ENCODE measurements around the gene FSD1. TPM values are rescaled to one million over a fixed set of nuclear protein-coding genes. Genes with fewer than 3 reads are reported as not detected.

Gene FSD1
- 32.5 and 34.1 TPM in 2 replicates for total RNA-seq

GRCh38 chr19:4304538-4305256, at the start of gene FSD1:
TSS of gene FSD1 (plus strand) at chr19:4304598. CDS start at chr19:4304747, 149 bp downstream.

GRCh38 chr19:4278419-4279266, 25.8 kb upstream of the FSD1 start, which contains the start of gene SHD:
TSS of gene SHD (plus strand) at chr19:4279266. CDS start at chr19:4280064, 798 bp downstream.

GRCh38 chr19:4302243-4302640, 2.2 kb upstream of the FSD1 start, which contains the start of gene TMIGD2:
TSS of gene TMIGD2 (minus strand) at chr19:4302389. CDS start at chr19:4302385, 4 bp downstream.

GRCh38 chr19:4338441-4339355, 34.3 kb downstream of the FSD1 start, which contains the start of gene STAP2:
TSS of gene STAP2 (minus strand) at chr19:4338827. CDS start at chr19:4338753, 74 bp downstream.

GRCh38 chr19:4343370-4344307, 39.2 kb downstream of the FSD1 start, which contains the start of gene MPND:
TSS of gene MPND (plus strand) at chr19:4343562. CDS start at chr19:4343594, 32 bp downstream.

Other genes starting within 250 kb of the FSD1 start
- 11.4 and 12.8 TPM in 2 replicates for gene ZBTB7A, start 237.7 kb upstream of the FSD1 start, total RNA-seq
- 105 and 171 TPM in 2 replicates for gene MAP2K2, start 180.5 kb upstream of the FSD1 start, total RNA-seq
- gene CREB3L3, start 151.0 kb upstream of the FSD1 start, total RNA-seq, result not detected in 2 replicates
- 12.7 and 13.7 TPM in 2 replicates for gene SIRT6, start 122.0 kb upstream of the FSD1 start, total RNA-seq
- gene ANKRD24, start 121.9 kb upstream of the FSD1 start, total RNA-seq, result 0.30 and 0.32 TPM in 2 replicates
- gene EBI3, start 75.1 kb upstream of the FSD1 start, total RNA-seq, result 0.32 and 0.46 TPM in 2 replicates
- gene YJU2, start 57.5 kb upstream of the FSD1 start, total RNA-seq, result 21.4 and 26.0 TPM in 2 replicates
- not detected in 2 replicates for gene SHD, start 25.3 kb upstream of the FSD1 start, total RNA-seq
- not detected in 2 replicates for gene TMIGD2, start 2.2 kb upstream of the FSD1 start, total RNA-seq
- gene STAP2, start 34.2 kb downstream of the FSD1 start, total RNA-seq, result 10.1 and 12.8 TPM in 2 replicates
- 5.6 and 8.8 TPM in 2 replicates for gene MPND, start 39.0 kb downstream of the FSD1 start, total RNA-seq
- 24.7 and 27.2 TPM in 2 replicates for gene SH3GL1, start 95.9 kb downstream of the FSD1 start, total RNA-seq
- gene CHAF1A, start 98.0 kb downstream of the FSD1 start, total RNA-seq, result 11.7 and 20.4 TPM in 2 replicates
- gene UBXN6, start 153.2 kb downstream of the FSD1 start, total RNA-seq, result 63.8 and 67.9 TPM in 2 replicates
- 53.9 and 75.8 TPM in 2 replicates for gene HDGFL2, start 167.7 kb downstream of the FSD1 start, total RNA-seq
- gene PLIN4, start 213.9 kb downstream of the FSD1 start, total RNA-seq, result under 0.01 TPM in 1 of 2 replicates, not detected in the other
- gene PLIN5, start 230.6 kb downstream of the FSD1 start, total RNA-seq, result 1.4 TPM in 1 of 2 replicates, not detected in the other
- under 0.01 and 0.30 TPM in 2 replicates for gene LRG1, start 235.4 kb downstream of the FSD1 start, total RNA-seq